Occipital lobe (tissue), 2 donors: Measurements from ENCODE around the gene CGN. TPM values are rescaled to one million over a fixed set of nuclear protein-coding genes. Genes with fewer than 3 reads are reported as not detected.
A peak's percentile ranks its signal among the peaks of the same experiment; 100 is the strongest.

Experiments used
- DNase-seq: peaks from one replicate; lab custom pipeline; 2025; lab: John Stamatoyannopoulos, UW
- total RNA-seq: library from RNA; depleted of rRNA; stranded (reverse); fragments of >200 nt; gene quantifications from one replicate; pipeline ENCODE4 v1.2.3, GENCODE V29; 2014

Gene CGN
- total RNA-seq, 1 donor from 2014 or later, result 3.1 TPM

- no peak for DNase-seq
Observed at GRCh38 chr1:151499365-151499764, 11.8 kb upstream of the CGN start.

GRCh38 chr1:151499930-151500329, 11.3 kb upstream of the CGN start:
- DNase-seq, result no peak

DNA sequence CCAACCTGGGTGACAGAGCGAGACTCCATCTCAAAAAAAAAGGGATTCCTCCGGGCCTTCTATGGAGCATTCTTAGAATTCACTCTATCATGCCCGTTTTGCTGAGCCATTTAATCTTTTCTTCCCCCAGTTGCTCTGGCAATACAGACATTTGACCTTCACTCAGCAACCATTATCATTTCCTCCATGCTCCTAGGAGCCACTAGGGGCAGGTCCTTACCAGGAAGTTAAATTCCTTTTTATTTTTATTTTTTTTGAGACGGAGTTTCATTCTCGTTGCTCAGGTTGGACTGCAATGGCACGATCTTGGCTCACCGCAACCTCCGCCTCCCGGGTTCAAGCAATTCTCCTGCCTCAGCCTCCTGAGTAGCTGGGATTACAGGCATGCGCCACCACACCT, 9.7 kb upstream of the CGN start:
- DNase-seq, result no peak

DNA sequence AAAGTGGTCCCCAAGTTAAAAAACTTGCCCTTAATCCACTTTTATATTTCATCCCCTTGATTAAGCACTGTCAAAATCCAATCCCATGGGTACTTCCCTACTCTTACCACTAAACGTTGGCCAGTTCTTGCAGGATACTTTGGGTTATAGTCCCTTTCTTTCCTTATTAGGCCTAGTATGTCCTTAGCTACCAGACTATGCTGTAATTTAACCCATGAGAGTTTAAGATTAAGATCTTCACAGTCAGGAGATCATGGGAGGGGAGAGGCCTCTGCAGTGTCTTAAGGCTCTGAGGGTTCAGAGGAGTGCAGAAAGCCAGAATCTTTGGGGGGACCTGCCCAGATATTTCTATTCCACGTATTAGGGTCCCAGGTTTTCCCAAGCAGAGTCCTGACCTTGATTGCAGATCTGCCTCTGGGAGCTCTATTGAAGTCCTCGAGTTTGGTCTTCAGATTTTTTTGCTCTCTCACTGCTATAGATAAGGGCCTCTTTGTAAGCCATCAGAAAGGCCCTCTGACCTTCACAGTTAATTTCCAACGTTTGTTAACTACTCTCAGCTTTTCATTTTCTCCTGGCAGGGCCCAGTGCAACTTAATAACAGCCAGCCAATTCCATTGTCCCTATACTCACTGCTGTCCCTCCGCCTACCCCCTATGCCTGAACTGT, 9.0 kb upstream of the CGN start:
- no peak for DNase-seq

- DNase-seq, result no peak
Observed at GRCh38 chr1:151502859-151503780, 8.1 kb upstream of the CGN start.

- DNase-seq, result no peak
Observed at GRCh38 chr1:151504252-151504651, 6.9 kb upstream of the CGN start.

DNA sequence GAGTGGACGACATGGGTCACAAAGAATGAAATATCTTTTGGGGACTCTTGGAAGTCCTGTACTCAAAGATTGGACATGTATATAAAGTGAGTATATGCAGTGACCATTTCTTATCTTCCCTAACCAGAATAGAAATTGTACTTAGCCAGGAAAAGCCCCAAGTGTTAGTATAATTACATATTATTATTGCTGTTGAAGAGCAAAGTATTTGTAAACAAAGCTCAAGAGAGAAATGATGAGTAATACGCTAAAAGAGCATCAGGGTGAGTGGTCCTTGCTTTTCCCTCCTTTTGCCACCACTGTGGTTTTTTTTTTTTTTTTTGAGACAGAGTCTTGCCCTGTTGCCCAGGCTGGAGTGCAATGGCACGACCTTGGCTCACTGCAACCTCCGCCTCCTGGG, 6.4 kb upstream of the CGN start:
- DNase-seq, result no peak

- no peak for DNase-seq
Observed at GRCh38 chr1:151508833-151509232, 2.4 kb upstream of the CGN start.

GRCh38 chr1:151509350-151510019, 1.7 kb upstream of the CGN start:
- DNase-seq, result no peak

- no peak for DNase-seq
Observed at GRCh38 chr1:151510020-151510405, 1.2 kb upstream of the CGN start.

GRCh38 chr1:151510614-151510956, 602 bp upstream of the CGN start:
- DNase-seq, result no peak

GRCh38 chr1:151511636-151512215, 539 bp downstream of the CGN start:
- peak; percentile 39 for DNase-seq

- DNase-seq, result no peak
Observed at GRCh38 chr1:151512326-151512725, 1.1 kb downstream of the CGN start.

- no peak for DNase-seq
Observed at GRCh38 chr1:151512801-151513625, 1.8 kb downstream of the CGN start.

DNA sequence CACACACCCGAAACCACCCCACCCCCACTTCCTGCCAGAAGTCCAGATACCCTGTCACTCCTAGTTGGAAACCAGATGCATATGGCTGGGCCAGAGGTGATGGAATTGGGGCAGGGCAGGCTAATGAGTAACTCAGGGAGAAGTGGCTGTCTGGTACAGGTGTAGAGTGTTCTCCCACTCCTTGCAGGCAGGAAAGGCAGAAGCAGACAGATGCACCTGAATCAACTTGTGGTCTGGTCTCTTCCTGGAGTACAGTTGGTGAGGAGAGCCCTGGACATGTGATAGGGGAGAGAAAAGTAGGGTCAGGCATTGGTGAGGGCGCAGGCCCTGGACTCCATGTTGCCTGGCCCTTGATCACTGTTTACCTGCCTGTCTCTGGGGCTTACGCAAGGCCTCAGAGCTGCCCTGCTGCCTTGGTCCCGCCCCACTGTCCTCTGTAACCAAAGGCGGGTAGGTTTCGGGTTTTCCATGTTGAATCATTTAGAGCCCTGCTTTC, 2.5 kb downstream of the CGN start:
- DNase-seq, result no peak

- no peak for DNase-seq
Observed at GRCh38 chr1:151514366-151514765, 3.2 kb downstream of the CGN start.

DNA sequence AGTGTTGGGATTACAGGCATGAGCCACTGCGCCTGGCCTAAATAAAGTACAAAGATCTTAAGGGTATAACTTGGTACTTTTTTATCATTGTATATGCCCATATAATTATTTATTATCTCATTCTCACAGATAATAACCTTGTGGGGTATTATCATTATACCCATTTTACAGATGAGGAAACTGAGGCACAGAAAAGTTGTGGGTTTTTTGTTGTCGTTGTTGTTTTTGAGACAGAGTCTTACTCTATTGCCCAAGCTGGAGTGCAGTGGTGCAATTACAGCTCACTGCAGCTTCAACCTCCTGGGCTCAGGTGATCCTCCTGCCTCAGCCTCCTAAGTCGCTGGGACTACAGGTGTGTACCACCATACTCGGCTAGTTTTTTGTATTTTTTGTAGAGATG, 4.1 kb downstream of the CGN start:
- DNase-seq, result no peak

DNA sequence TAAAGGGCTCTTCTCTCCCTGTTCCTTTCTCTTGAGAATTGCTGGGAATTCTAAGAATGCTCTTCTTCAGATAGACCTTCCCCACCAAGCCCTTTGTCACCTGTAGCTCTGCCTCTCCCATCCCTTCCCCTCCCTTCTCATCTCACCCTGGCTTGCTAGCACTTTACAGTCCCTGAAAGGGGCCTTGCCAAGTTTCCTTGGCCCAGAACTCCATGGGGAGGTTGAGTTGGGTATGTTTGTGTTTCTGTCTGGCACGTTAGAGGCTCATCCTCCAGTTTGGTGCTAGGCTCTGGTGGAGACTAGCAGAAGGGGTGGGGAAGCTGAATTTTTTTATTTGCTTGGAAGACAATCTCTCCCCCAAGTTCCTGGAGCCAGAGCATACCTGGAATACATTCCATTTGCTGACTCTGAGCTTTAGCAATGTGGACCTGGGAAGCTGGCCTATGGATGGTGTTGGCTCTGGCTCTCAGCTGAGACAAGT, 4.9 kb downstream of the CGN start:
- no peak for DNase-seq

GRCh38 chr1:151518431-151518830, 7.2 kb downstream of the CGN start:
- DNase-seq, result no peak

GRCh38 chr1:151518936-151519335, 7.7 kb downstream of the CGN start:
- no peak for DNase-seq

GRCh38 chr1:151519667-151520066, 8.5 kb downstream of the CGN start:
- no peak for DNase-seq
